Hepatocyte (in vitro differentiated cells): ENCODE results near the gene IKZF1. TPM values are rescaled to one million over a fixed set of nuclear protein-coding genes. Genes with fewer than 3 reads are reported as not detected.
"Not testable (repeated sequence)": the region's sequence is repeated elsewhere in the genome, so short reads cannot be mapped to it uniquely, and the experiment has no call there.

Experiments
- DNase-seq: peaks from one replicate; pipeline ENCODE4 v3.0.0-alpha.2; 2016; ENCODE audit warnings: low spot score
- H2AFZ ChIP-seq: fragments of 200-600 bp; sonication (generic); 2 replicates; pipeline ENCODE4 v1.6.0; 2016; ENCODE audit warnings: antibody characterized with exemption, mild to moderate bottlenecking
- H3K27ac ChIP-seq: fragments of 200-600 bp; sonication (generic); 2 replicates; pipeline ENCODE4 v1.5.1; 2016; ENCODE audit warnings: mild to moderate bottlenecking
- H3K27me3 ChIP-seq: fragments of 200-600 bp; sonication (generic); 2 replicates; pipeline ENCODE4 v1.6.1; 2016
- H3K36me3 ChIP-seq: fragments of 200-600 bp; sonication (generic); replicated peaks from 2 replicates; pipeline ENCODE4 v1.5.1; 2016; ENCODE audit warnings: low read depth; ENCODE audit not compliant: insufficient read depth
- H3K4me1 ChIP-seq: fragments of 200-600 bp; sonication (generic); 2 replicates; pipeline ENCODE4 v1.5.1; 2016; ENCODE audit warnings: mild to moderate bottlenecking, moderate library complexity; ENCODE audit not compliant: insufficient read depth
- H3K4me2 ChIP-seq: fragments of 200-600 bp; sonication (generic); 2 replicates; pipeline ENCODE4 v1.6.0; 2016
- H3K4me3 ChIP-seq: fragments of 200-600 bp; sonication (generic); 2 replicates; pipeline ENCODE4 v1.5.1; 2016; ENCODE audit warnings: mild to moderate bottlenecking
- H3K79me2 ChIP-seq: fragments of 200-600 bp; sonication (generic); 2 replicates; pipeline ENCODE4 v1.6.0; 2017; ENCODE audit warnings: mild to moderate bottlenecking
- H3K9me2 ChIP-seq: fragments of 200-600 bp; sonication (generic); replicated peaks from 2 replicates; pipeline ENCODE4 v1.6.0; 2017; ENCODE audit warnings: mild to moderate bottlenecking; ENCODE audit not compliant: insufficient read depth
- H3K9me3 ChIP-seq: fragments of 200-600 bp; sonication (generic); 2 replicates; pipeline ENCODE4 v1.5.1; 2016; ENCODE audit warnings: low read depth, mild to moderate bottlenecking
- H4K20me1 ChIP-seq: fragments of 200-600 bp; sonication (generic); 2 replicates; pipeline ENCODE4 v1.6.0; 2016; ENCODE audit warnings: mild to moderate bottlenecking; ENCODE audit not compliant: insufficient read depth, poor library complexity, severe bottlenecking
- CTCF ChIP-seq: fragments of 200-600 bp; sonication (generic); IDR thresholded peaks from 2 replicates; pipeline ENCODE4 v1.5.1; 2016; ENCODE audit warnings: antibody characterized with exemption, mild to moderate bottlenecking; ENCODE audit not compliant: poor library complexity
- EZH2 ChIP-seq: fragments of 200-600 bp; sonication (generic); IDR thresholded peaks from 2 replicates; pipeline ENCODE4 v1.6.1; 2016; ENCODE audit warnings: antibody characterized with exemption, mild to moderate bottlenecking, borderline replicate concordance
- EZH2phosphoT487 ChIP-seq: fragments of 200-600 bp; sonication (generic); IDR thresholded peaks from one replicate; pipeline ENCODE4 v1.6.1; 2018; ENCODE audit warnings: antibody characterized with exemption, mild to moderate bottlenecking, low read depth, moderate library complexity; ENCODE audit not compliant: unreplicated experiment, severe bottlenecking
- WGBS: methylation state at CpG from one replicate; pipeline ENCODE4 v1.1.6; 2016; ENCODE audit warnings: low lambda C conversion rate; ENCODE audit errors: missing lambda C conversion rate; 5-methylcytosine and 5-hydroxymethylcytosine counted together
- polyA plus RNA-seq: library from polyadenylated mRNA; unstranded; fragments of >200 nt; fragmentation: Nextera tagmentation; extraction: Ambion mirVana; gene quantifications from 2 replicates; pipeline ENCODE4 v1.2.1, GENCODE V29; 2016
- total RNA-seq: library from RNA; depleted of rRNA; stranded (reverse); fragments of >200 nt; gene quantifications from 2 replicates; pipeline ENCODE4 v1.2.3, GENCODE V29; 2014

The IKZF1 gene
- total and polyA plus RNA-seq, 2 experiments from 2014 or later, result 0.16 to 0.47 TPM

- H3K4me3 ChIP-seq, result no peak overlapping the region
- H3K4me2 ChIP-seq, result no peak overlapping the region
- no peak overlapping the region for H3K27ac ChIP-seq
- H2AFZ ChIP-seq, result no peak overlapping the region
- no peaks in the 10 kb centered on the region for H3K36me3 ChIP-seq
- H3K79me2 ChIP-seq, result no peaks in the 10 kb centered on the region
- TF ChIP-seq EZH2 (no peak), CTCF (no peak), EZH2phosphoT487 (no peak)
- peaks cover 10% of the 10 kb centered on the region for H3K27me3 ChIP-seq
- WGBS, result 95% methylated on average over 15 of the region's 15 CpGs
- no peaks in the 10 kb centered on the region for H4K20me1 ChIP-seq
- H3K4me1 ChIP-seq, result no peaks in the 10 kb centered on the region
- H3K9me3 ChIP-seq, result no peaks in the 10 kb centered on the region
- DNase-seq, result no peak
- H3K9me2 ChIP-seq, result no peaks in the 10 kb centered on the region
Measured at GRCh38 chr7:50336894-50337703, 32.6 kb downstream of the IKZF1 start.

- H3K4me1 ChIP-seq, H3K27me3 ChIP-seq, H3K4me3 ChIP-seq, H4K20me1 ChIP-seq, H3K9me3 ChIP-seq, DNase-seq, H3K4me2 ChIP-seq, H3K27ac ChIP-seq, H3K9me2 ChIP-seq, H3K79me2 ChIP-seq, H2AFZ ChIP-seq, H3K36me3 ChIP-seq: not testable (repeated sequence)
- WGBS, result 94% methylated on average over 7 of the region's 7 CpGs
Measured at GRCh38 chr7:50339472-50339871, 35.0 kb downstream of the IKZF1 start.

- Histone ChIP-seq H3K4me1 (no peaks in the 10 kb centered on the region), H3K4me2 (no peak overlapping the region), H3K27ac (no peak overlapping the region), H3K27me3 (no peaks in the 10 kb centered on the region), H3K79me2 (no peaks in the 10 kb centered on the region), H2AFZ (no peak overlapping the region), H3K9me2 (no peaks in the 10 kb centered on the region), H3K9me3 (no peaks in the 10 kb centered on the region), H3K4me3 (no peak overlapping the region), H3K36me3 (no peaks in the 10 kb centered on the region), H4K20me1 (no peaks in the 10 kb centered on the region)
- TF ChIP-seq CTCF (no peak), EZH2phosphoT487 (no peak), EZH2 (no peak)
- DNase-seq, result no peak
- 71% methylated on average over 7 of the region's 7 CpGs for WGBS
Measured at GRCh38 chr7:50339990-50340500, 35.5 kb downstream of the IKZF1 start.

- no peak overlapping the region for H3K4me2 ChIP-seq
- no peaks in the 10 kb centered on the region for H3K36me3 ChIP-seq
- TF ChIP-seq EZH2, result no peak
- no peak for TF ChIP-seq CTCF
- no peak for TF ChIP-seq EZH2phosphoT487
- no peaks in the 10 kb centered on the region for H3K4me1 ChIP-seq
- no peaks in the 10 kb centered on the region for H4K20me1 ChIP-seq
- no peak overlapping the region for H3K27ac ChIP-seq
- no peak for DNase-seq
- no peak overlapping the region for H2AFZ ChIP-seq
- H3K4me3 ChIP-seq, result no peak overlapping the region
- H3K9me2 ChIP-seq, result no peaks in the 10 kb centered on the region
- H3K27me3 ChIP-seq, result peaks cover 2% of the 10 kb centered on the region
- WGBS, result 67% methylated on average over 1 of the region's 1 CpG
- H3K9me3 ChIP-seq, result no peaks in the 10 kb centered on the region
- no peaks in the 10 kb centered on the region for H3K79me2 ChIP-seq
Measured at GRCh38 chr7:50341724-50342123, 37.2 kb downstream of the IKZF1 start.
